ENCODE data around the gene BCL2.

DNA sequence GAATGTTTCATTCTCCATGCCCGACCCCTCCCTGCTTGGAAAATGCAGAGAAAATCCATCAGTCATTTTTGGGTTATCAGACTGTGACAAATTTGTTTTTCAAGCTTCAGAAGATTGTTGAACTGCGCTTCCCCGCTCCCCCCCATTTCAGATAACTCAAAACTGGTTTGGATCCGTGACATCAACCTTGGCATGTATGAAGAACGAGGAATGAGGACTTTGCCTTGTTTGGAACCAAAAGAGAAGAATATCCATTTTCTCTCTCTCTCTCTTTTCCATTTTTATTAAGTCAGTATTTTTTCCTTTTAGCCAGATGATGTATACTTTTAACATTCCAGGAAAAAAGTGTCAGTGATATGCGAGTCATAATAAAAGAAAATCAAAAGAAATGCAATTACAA lies 171.6 kb downstream of the BCL2 start:
- TF ChIP-seq CTCF (conservative IDR thresholded peaks at IDR 0.05; ENCODE audit: low read depth, low read length) (no peak), EZH2 (IDR thresholded peaks at IDR 0.05; ENCODE audit: low read length, unreplicated experiment) (no peak)
